GM19463 (cell line): ENCODE measurements around the gene CCM2.

Source experiments
- ATAC-seq: cut with Tn5 transposase; IDR thresholded peaks from one replicate; pipeline ENCODE4 v1.9.1; 2021; ENCODE audit warnings: mild to moderate bottlenecking, moderate library complexity; ENCODE audit not compliant: unreplicated experiment

Gene CCM2

GRCh38 chr7:45000093-45001032 lies at the start of gene CCM2:
TSS of gene CCM2 (plus strand) at chr7:45000201. CDS start at chr7:45000334, 133 bp downstream.
- ATAC-seq = no peak

- ATAC-seq = no peak
These were observed 46.8 kb upstream of the CCM2 start for GRCh38 chr7:44953156-44953555.

- ATAC-seq = no peak
These were observed 44.3 kb upstream of the CCM2 start for GRCh38 chr7:44955733-44956132.

- no peak for ATAC-seq
These were observed 43.7 kb upstream of the CCM2 start for GRCh38 chr7:44956157-44956766.

GRCh38 chr7:44958645-44959344 lies 41.2 kb upstream of the CCM2 start:
- no peak for ATAC-seq

- ATAC-seq = no peak
These were observed 40.5 kb upstream of the CCM2 start for GRCh38 chr7:44959433-44959951.

GRCh38 chr7:44960011-44960580 lies 39.9 kb upstream of the CCM2 start:
- no peak for ATAC-seq

- no peak for ATAC-seq
These were observed 38.0 kb upstream of the CCM2 start for GRCh38 chr7:44961844-44962482.

- no peak for ATAC-seq
These were observed 37.3 kb upstream of the CCM2 start for GRCh38 chr7:44962483-44963251.

DNA sequence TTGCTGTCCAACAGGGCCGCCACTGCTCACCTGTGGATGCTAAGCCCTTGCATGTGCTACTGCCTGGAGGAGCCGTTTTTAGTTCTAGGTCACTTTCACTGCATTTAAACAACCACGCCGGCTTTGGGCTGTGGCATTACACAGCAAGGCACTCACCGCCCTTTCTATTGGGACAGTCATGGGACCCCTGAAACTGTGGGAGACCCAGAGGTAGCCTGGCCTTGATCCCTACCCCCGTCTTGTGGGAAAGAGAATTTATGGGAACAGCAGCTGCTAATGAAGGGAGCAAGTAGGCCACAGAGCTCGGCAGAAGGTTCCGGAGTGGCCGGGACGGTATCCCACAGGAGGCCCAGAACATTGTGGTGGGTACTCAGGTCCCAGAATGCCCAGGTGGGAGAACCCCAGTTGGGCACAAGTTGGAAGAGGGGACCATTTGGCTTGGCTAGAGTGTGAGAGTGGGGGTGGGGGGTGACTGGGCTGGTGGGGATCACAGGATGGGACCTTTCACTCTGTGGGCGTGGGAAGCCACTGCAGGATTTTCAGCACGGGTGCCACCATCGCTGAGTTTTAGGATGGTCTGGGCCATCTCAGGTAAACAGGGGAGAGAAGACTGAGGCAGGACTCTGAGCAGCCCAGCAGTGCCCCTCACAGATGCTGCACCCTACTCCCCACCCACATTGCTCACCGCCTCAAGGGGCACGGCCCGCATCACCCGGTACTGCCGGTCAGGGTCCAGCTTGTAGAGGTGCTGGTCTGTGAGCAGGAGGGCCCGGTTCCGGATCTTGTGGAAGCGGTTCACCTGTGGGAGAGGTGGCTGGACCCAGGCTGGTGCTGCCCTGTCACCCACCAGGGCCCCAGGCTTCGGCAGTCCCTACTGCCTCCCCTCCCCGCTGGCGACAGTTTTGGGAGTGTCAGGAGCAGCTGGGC lies 36.4 kb upstream of the CCM2 start:
- ATAC-seq = no peak

GRCh38 chr7:44964384-44964830 lies 35.6 kb upstream of the CCM2 start:
- ATAC-seq = no peak

- ATAC-seq = no peak
These were observed 35.1 kb upstream of the CCM2 start for GRCh38 chr7:44964831-44965440.

DNA sequence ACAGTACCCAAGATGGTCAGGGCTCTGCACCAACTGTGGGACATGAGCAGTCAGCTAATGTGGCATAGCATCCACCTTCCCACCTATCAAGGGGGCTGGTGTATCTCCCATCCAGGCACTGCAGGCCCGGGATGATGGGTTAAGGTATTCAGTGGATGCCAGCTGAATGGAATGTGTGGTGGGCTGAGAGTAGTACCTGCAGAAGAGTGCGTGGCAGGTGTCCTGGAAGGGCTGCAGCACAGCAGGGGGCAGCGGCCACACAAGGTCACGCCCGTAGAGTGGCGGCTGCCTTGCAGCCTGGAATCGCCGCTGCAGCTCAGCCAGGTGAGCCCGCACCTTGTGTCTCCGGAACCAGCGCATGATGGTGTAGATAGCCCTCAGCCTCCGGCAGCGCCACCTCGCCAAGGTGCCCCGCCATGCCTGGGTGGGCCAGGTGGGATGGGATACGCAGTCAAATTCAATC lies 34.5 kb upstream of the CCM2 start:
- ATAC-seq = no peak

GRCh38 chr7:44965937-44966730 lies 33.9 kb upstream of the CCM2 start:
- no peak for ATAC-seq

DNA sequence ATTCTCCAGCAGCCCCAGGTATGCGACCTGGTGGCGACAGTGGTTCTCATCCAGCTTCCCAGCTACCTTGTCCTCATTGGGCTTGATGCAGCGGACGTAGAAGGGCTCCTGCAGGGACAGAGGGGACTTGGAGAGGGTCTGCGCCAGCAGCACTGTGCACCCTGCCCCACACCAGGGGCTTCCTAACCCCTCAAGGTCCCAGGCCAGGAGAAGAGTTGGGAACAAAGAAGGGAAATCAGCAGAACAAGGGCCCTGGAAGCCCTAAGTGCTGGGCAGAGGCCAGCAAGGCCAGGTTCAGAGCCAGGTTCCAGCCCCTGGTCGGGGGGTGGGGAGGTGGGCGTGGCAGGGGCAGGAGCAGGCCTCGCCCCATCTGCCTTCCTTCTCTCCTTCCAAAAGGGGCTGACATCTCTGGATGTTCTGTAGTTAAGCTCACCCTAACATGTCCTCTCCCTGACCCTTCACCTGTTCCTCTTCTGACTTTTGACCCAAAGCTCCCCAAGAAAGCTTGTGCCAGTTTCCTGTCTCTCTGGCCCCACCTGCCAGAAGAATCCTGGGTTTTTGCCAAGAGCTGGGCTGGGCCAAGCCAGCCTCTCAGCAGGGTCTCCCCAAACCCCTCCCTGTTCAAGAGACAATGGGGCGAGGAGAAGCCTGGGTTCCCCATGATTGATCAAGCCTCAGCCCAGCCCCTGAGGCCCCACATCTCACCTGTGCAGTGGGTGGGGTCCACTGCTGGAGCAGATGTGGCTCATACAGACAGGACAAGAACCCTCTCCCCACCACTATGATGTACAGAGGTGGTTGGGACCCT lies 33.1 kb upstream of the CCM2 start:
- no peak for ATAC-seq
